ENCODE data around the gene UNC13C.

GRCh38 chr15:54547491-54547890 is 569.2 kb downstream of the UNC13C start:
- TF ChIP-seq POLR2A (IDR thresholded peaks at IDR 0.05) = no peak
- no peak for TF ChIP-seq CTCF (IDR thresholded peaks at IDR 0.05)
- TF ChIP-seq EP300 (IDR thresholded peaks at IDR 0.05) = no peak

Data from tibial nerve (tissue), 4 donors.